WTC11 (cell line): Measurements from ENCODE around the gene PPP6R3.
"Not testable (repeated sequence)": the region's sequence is repeated elsewhere in the genome, so short reads cannot be mapped to it uniquely, and the experiment has no call there.

Source experiments
- CBFB ChIP-seq: sonication (generic); formaldehyde crosslinking; IDR thresholded peaks from 2 replicates; pipeline ENCODE4 v1.8.1; 2022; ENCODE audit warnings: mild to moderate bottlenecking, low read depth, missing genetic modification reagents
- CTCF ChIP-seq: fragments of 200-600 bp; IDR thresholded peaks from 2 replicates; pipeline ENCODE4 v1.8.0; 2022; ENCODE audit warnings: antibody characterized with exemption
- IRF2 ChIP-seq: sonication (generic); formaldehyde crosslinking; IDR thresholded peaks from 2 replicates; pipeline ENCODE4 v1.8.0; 2022; ENCODE audit warnings: low read depth, missing genetic modification reagents, borderline replicate concordance
- KAT7 ChIP-seq: sonication (generic); formaldehyde crosslinking; IDR thresholded peaks from 2 replicates; pipeline ENCODE4 v1.8.1; 2023; ENCODE audit warnings: missing genetic modification reagents, mild to moderate bottlenecking, borderline replicate concordance
- NR1H2 ChIP-seq: sonication (generic); formaldehyde crosslinking; IDR thresholded peaks from 2 replicates; pipeline ENCODE4 v1.9.0; 2021; ENCODE audit warnings: mild to moderate bottlenecking, moderate library complexity, missing genetic modification reagents
- SP1 ChIP-seq: sonication (generic); formaldehyde crosslinking; conservative IDR thresholded peaks from 2 replicates; pipeline ENCODE4 v1.8.1; 2022; ENCODE audit warnings: missing genetic modification reagents
- USF2 ChIP-seq: sonication (generic); formaldehyde crosslinking; IDR thresholded peaks from 2 replicates; pipeline ENCODE4 v1.8.1; 2023; ENCODE audit warnings: mild to moderate bottlenecking, missing genetic modification reagents, moderate library complexity
- ZBTB43 ChIP-seq: sonication (generic); formaldehyde crosslinking; IDR thresholded peaks from 2 replicates; pipeline ENCODE4 v1.8.1; 2023; ENCODE audit warnings: mild to moderate bottlenecking, missing genetic modification reagents
- ZNF232 ChIP-seq: sonication (generic); formaldehyde crosslinking; IDR thresholded peaks from 2 replicates; pipeline ENCODE4 v1.8.0; 2022; ENCODE audit warnings: mild to moderate bottlenecking, missing genetic modification reagents
- TF ChIP-seq, protein P1 (sequence below): fragments of 250-450 bp; sonication (Bioruptor Pico); conservative IDR thresholded peaks from 2 replicates; pipeline ENCODE4 v1.9.0; 2021; ENCODE audit warnings: mild to moderate bottlenecking
- TF ChIP-seq, protein P2 (sequence below): sonication (generic); formaldehyde crosslinking; IDR thresholded peaks from 2 replicates; pipeline ENCODE4 v1.8.1; 2022; ENCODE audit warnings: low read depth, mild to moderate bottlenecking, moderate library complexity, missing genetic modification reagents, borderline replicate concordance
- TF ChIP-seq, protein P3 (sequence below): sonication (generic); formaldehyde crosslinking; IDR thresholded peaks from 2 replicates; pipeline ENCODE4 v1.8.0; 2022; ENCODE audit warnings: mild to moderate bottlenecking, missing genetic modification reagents
- TF ChIP-seq, protein P4 (sequence below): fragments of 250-450 bp; sonication (Bioruptor Pico); IDR thresholded peaks from 2 replicates; pipeline ENCODE4 v1.9.0; 2021; ENCODE audit warnings: mild to moderate bottlenecking, borderline replicate concordance

GRCh38 chr11:68540504-68540903 lies 80.0 kb downstream of the PPP6R3 start:
- TF ChIP-seq, protein P1, sequence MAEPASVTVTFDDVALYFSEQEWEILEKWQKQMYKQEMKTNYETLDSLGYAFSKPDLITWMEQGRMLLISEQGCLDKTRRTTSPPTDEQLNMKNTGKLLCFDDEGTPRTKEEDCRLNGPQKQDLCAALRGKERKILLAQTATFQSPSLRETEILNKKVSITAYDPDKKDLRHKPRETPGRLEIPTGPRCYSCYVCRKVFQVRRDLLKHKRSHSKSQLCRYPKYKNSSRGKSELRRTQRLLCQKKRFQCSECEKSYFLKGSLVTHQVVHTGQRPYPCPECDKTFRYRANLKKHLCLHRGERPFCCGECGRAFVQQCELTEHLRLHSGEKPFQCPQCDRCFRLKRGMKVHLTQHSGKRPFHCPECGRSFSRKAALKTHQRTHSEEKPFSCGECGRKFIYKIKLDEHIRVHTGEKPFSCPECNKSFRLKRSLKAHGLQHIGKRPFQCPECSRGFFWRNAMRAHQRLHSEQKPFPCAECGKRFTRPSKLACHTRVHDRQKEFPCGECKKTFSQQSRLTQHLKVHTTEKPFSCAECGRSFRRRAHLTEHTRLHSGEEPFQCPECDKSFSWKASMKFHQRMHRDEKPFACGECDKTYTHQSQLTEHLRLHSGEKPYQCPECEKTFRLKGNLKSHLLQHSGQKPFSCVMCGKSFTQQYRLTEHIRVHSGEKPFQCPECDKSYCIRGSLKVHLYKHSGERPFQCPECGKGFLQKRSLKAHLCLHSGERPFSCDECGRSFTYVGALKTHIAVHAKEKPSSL (CRISPR knock-in tag), result not testable (repeated sequence)
- TF ChIP-seq, protein P2, sequence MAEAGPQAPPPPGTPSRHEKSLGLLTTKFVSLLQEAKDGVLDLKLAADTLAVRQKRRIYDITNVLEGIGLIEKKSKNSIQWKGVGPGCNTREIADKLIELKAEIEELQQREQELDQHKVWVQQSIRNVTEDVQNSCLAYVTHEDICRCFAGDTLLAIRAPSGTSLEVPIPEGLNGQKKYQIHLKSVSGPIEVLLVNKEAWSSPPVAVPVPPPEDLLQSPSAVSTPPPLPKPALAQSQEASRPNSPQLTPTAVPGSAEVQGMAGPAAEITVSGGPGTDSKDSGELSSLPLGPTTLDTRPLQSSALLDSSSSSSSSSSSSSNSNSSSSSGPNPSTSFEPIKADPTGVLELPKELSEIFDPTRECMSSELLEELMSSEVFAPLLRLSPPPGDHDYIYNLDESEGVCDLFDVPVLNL (CRISPR knock-in tag), result not testable (repeated sequence)
- not testable (repeated sequence) for TF ChIP-seq CBFB (CRISPR knock-in tag); CTCF; SP1 (CRISPR knock-in tag); NR1H2 (CRISPR knock-in tag); USF2; IRF2 (CRISPR knock-in tag); ZNF232; ZBTB43 (CRISPR knock-in tag); KAT7
- TF ChIP-seq, protein P3, sequence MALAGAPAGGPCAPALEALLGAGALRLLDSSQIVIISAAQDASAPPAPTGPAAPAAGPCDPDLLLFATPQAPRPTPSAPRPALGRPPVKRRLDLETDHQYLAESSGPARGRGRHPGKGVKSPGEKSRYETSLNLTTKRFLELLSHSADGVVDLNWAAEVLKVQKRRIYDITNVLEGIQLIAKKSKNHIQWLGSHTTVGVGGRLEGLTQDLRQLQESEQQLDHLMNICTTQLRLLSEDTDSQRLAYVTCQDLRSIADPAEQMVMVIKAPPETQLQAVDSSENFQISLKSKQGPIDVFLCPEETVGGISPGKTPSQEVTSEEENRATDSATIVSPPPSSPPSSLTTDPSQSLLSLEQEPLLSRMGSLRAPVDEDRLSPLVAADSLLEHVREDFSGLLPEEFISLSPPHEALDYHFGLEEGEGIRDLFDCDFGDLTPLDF (CRISPR knock-in tag), result not testable (repeated sequence)
- TF ChIP-seq, protein P4, sequence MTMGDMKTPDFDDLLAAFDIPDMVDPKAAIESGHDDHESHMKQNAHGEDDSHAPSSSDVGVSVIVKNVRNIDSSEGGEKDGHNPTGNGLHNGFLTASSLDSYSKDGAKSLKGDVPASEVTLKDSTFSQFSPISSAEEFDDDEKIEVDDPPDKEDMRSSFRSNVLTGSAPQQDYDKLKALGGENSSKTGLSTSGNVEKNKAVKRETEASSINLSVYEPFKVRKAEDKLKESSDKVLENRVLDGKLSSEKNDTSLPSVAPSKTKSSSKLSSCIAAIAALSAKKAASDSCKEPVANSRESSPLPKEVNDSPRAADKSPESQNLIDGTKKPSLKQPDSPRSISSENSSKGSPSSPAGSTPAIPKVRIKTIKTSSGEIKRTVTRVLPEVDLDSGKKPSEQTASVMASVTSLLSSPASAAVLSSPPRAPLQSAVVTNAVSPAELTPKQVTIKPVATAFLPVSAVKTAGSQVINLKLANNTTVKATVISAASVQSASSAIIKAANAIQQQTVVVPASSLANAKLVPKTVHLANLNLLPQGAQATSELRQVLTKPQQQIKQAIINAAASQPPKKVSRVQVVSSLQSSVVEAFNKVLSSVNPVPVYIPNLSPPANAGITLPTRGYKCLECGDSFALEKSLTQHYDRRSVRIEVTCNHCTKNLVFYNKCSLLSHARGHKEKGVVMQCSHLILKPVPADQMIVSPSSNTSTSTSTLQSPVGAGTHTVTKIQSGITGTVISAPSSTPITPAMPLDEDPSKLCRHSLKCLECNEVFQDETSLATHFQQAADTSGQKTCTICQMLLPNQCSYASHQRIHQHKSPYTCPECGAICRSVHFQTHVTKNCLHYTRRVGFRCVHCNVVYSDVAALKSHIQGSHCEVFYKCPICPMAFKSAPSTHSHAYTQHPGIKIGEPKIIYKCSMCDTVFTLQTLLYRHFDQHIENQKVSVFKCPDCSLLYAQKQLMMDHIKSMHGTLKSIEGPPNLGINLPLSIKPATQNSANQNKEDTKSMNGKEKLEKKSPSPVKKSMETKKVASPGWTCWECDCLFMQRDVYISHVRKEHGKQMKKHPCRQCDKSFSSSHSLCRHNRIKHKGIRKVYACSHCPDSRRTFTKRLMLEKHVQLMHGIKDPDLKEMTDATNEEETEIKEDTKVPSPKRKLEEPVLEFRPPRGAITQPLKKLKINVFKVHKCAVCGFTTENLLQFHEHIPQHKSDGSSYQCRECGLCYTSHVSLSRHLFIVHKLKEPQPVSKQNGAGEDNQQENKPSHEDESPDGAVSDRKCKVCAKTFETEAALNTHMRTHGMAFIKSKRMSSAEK (CRISPR knock-in tag), result not testable (repeated sequence)
